ENCODE measurements around the gene TBL1X. TPM values are rescaled to one million over a fixed set of nuclear protein-coding genes. Genes with fewer than 3 reads are reported as not detected.

Gene TBL1X
- total RNA-seq, 1 donor from 2014 or later = 26.4 TPM

DNA sequence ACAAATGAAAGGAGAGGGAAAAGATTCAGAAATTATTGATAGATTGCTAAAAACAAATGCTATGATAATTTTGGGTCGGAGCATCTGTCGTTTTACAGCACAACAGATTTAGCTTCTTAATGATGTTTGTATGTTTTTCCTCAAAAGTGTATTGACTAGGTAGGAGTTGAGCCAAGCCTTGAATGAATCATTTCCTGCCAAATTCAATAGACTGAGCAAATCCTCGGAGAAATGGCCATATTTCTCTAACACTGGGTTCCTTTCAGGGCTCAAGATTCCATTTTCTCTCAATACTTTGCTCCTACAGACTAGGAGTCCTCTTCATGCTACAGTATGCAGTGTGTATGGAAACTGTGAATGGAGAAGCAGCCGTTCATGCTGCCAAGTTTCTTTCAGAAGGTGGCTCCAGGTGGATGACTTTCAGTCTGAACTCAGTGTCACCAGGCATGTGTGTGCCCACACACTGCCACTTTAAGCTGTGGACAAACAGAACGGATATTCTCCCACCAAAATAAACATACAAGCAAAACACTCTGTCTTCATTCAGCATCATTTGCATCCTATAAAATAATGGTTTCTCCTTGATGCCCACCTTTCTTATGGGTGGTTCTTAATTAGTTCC, 146.0 kb downstream of the TBL1X start:
- H3K4me3 Mint-ChIP-seq (ENCODE audit: unreplicated experiment) = no peak overlapping the region
- Histone ChIP-seq H3K4me3 (ENCODE audit: insufficient read depth, low read depth, low read length) (peak overlapping the region; percentile 28), H3K27ac (ENCODE audit: low read depth, low read length) (peak overlapping the region; percentile 6), H3K9ac (ENCODE audit: low read length) (peak overlapping the region; percentile 10), H4K20me1 (ENCODE audit: insufficient read depth, low read length) (no peaks in the 10 kb centered on the region), H3K9me3 (ENCODE audit: insufficient read depth, low read depth, low read length) (no peaks in the 10 kb centered on the region), H2AFZ (ENCODE audit: low read depth, low read length) (no peak overlapping the region), H3K4me1 (ENCODE audit: insufficient read depth, low read length) (peaks cover 10% of the 10 kb centered on the region), H3K79me2 (ENCODE audit: insufficient read depth, low read length) (no peaks in the 10 kb centered on the region), H3K27me3 (ENCODE audit: insufficient read depth, low read length) (no peaks in the 10 kb centered on the region), H3K36me3 (ENCODE audit: insufficient read depth, low read length) (no peaks in the 10 kb centered on the region), H3K4me2 (ENCODE audit: low read length) (peak overlapping the region; percentile 76)
- H3K9me3 Mint-ChIP-seq (ENCODE audit: unreplicated experiment) = no peaks in the 10 kb centered on the region
- DNase-seq (ENCODE audit: low read depth) (peak; percentile 18), FAIRE-seq (peak; percentile 85)
- TF ChIP-seq CTCF (IDR thresholded peaks at IDR 0.05; ENCODE audit: insufficient read depth, low read depth, low read length) = no peak
- no peak for TF ChIP-seq EZH2 (IDR thresholded peaks at IDR 0.05; ENCODE audit: insufficient read depth, low read length)
- H3K27me3 Mint-ChIP-seq (ENCODE audit: low read depth, unreplicated experiment) = no peaks in the 10 kb centered on the region
- H3K27ac Mint-ChIP-seq (ENCODE audit: unreplicated experiment) = peak overlapping the region; percentile 18
- H3K4me1 Mint-ChIP-seq (ENCODE audit: low read depth, unreplicated experiment) = peaks cover 6% of the 10 kb centered on the region
- H3K36me3 Mint-ChIP-seq (ENCODE audit: low read depth, unreplicated experiment) = no peaks in the 10 kb centered on the region

DNA sequence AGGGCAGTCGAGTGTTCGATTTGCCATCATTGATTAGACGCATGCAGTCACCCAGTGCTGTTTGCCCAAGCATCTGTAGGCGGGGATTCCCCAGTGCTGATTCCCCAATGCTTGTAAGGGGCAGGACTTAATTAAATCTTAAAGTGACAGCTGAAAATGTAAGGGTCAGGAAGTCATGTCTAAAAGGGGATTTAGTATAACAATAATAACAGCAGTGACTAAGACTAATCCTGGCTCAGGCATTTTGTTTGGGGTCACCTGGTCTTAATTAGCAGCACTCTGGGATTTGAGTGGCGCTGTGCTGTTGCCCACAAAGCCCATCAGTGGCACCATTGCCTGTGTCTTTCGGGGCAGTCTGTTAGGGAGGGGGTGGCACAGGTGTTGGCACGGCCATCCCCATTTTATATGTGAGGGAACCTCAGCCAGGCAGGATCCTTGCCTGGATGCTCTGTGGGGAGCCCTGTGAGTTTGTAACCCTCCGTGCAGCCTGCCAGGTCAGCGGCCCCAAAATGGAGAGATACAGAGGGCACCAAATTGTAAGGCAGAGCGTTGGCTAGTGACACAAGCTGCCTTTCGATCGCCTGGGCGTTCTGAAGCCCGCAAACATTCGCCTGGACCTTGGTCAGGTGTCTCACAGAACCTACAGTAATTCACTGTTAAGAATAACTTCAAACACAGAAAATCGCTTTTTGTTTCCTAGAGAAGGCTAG, 146.7 kb downstream of the TBL1X start:
- H3K9ac ChIP-seq (ENCODE audit: low read length) = peak overlapping the region; percentile 10
- no peaks in the 10 kb centered on the region for H3K36me3 Mint-ChIP-seq (ENCODE audit: low read depth, unreplicated experiment)
- FAIRE-seq = no peak

More for the DNA sequence above, 146.7 kb downstream of the TBL1X start:
- Histone ChIP-seq H3K27me3 (ENCODE audit: insufficient read depth, low read length) (no peaks in the 10 kb centered on the region), H3K27ac (ENCODE audit: low read depth, low read length) (peak overlapping the region; percentile 6), H3K36me3 (ENCODE audit: insufficient read depth, low read length) (no peaks in the 10 kb centered on the region), H2AFZ (ENCODE audit: low read depth, low read length) (no peak overlapping the region), H3K9me3 (ENCODE audit: insufficient read depth, low read depth, low read length) (no peaks in the 10 kb centered on the region), H3K79me2 (ENCODE audit: insufficient read depth, low read length) (no peaks in the 10 kb centered on the region), H4K20me1 (ENCODE audit: insufficient read depth, low read length) (no peaks in the 10 kb centered on the region), H3K4me1 (ENCODE audit: insufficient read depth, low read length) (peaks cover 10% of the 10 kb centered on the region), H3K4me3 (ENCODE audit: insufficient read depth, low read depth, low read length) (no peak overlapping the region), H3K4me2 (ENCODE audit: low read length) (peak overlapping the region; percentile 76)
- H3K27me3 Mint-ChIP-seq (ENCODE audit: low read depth, unreplicated experiment) = no peaks in the 10 kb centered on the region
- H3K4me1 Mint-ChIP-seq (ENCODE audit: low read depth, unreplicated experiment) = peaks cover 6% of the 10 kb centered on the region
- peak; percentile 12 for DNase-seq (ENCODE audit: low read depth)
- H3K9me3 Mint-ChIP-seq (ENCODE audit: unreplicated experiment) = no peaks in the 10 kb centered on the region
- TF ChIP-seq EZH2 (IDR thresholded peaks at IDR 0.05; ENCODE audit: insufficient read depth, low read length) = no peak
- TF ChIP-seq CTCF (IDR thresholded peaks at IDR 0.05; ENCODE audit: insufficient read depth, low read depth, low read length) = no peak
- H3K27ac Mint-ChIP-seq (ENCODE audit: unreplicated experiment) = peak overlapping the region; percentile 18
- no peak overlapping the region for H3K4me3 Mint-ChIP-seq (ENCODE audit: unreplicated experiment)

Measured in astrocyte (in vitro differentiated cells and primary cell).